PFSK-1 (cell line): Measurements from ENCODE around the gene UGT1A6.

ENCODE experiments used
- POLR2AphosphoS5 ChIP-seq: IDR thresholded peaks from 2 replicates; pipeline ENCODE4 v1.6.1; 2012; ENCODE audit warnings: low read depth, mild to moderate bottlenecking, control low read depth, low read length, moderate library complexity
- SIN3A ChIP-seq: IDR thresholded peaks from 2 replicates; pipeline ENCODE4 v1.6.1; 2012; ENCODE audit warnings: mild to moderate bottlenecking, low read length, moderate library complexity, borderline replicate concordance; ENCODE audit not compliant: insufficient read depth
- TAF1 ChIP-seq: IDR thresholded peaks from 2 replicates; pipeline ENCODE4 v1.6.1; 2012; ENCODE audit warnings: low read length, control low read depth, borderline replicate concordance; ENCODE audit not compliant: insufficient read depth
- TF ChIP-seq, protein P1 (sequence below), 2 experiments: IDR thresholded peaks; 2 replicates each; pipeline versions ENCODE4 v1.6.1 to v1.8.0; 2011 to 2012; ENCODE audit warnings: low read depth in 2 of 2, low read length in 2 of 2, control low read depth in 1 of 2, inconsistent platforms in 1 of 2, mild to moderate bottlenecking in 1 of 2, moderate library complexity in 1 of 2; ENCODE audit not compliant: insufficient read depth in 1 of 2

DNA sequence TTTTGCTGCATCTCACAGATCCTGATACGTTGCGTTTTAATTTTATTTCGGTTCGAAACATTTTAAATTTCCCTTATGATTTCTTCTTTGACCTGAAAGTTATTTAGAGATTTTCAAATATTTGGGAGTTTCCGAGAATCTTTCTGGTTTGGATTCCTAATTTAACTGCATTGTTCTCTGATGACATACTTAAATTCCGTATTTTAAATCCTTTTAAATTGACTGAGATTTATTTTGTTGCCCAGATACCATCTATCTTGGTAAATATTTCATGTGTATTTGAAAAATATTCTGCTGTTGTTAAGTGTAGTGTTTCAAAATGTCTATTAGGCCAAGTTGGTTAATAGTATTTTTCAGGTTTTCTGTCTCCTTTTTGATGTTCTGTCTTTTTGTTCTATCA is 123.2 kb downstream of the UGT1A6 start:
- no peak for TF ChIP-seq POLR2AphosphoS5
- no peak for TF ChIP-seq SIN3A
- TF ChIP-seq TAF1 = no peak
- TF ChIP-seq, protein P1, sequence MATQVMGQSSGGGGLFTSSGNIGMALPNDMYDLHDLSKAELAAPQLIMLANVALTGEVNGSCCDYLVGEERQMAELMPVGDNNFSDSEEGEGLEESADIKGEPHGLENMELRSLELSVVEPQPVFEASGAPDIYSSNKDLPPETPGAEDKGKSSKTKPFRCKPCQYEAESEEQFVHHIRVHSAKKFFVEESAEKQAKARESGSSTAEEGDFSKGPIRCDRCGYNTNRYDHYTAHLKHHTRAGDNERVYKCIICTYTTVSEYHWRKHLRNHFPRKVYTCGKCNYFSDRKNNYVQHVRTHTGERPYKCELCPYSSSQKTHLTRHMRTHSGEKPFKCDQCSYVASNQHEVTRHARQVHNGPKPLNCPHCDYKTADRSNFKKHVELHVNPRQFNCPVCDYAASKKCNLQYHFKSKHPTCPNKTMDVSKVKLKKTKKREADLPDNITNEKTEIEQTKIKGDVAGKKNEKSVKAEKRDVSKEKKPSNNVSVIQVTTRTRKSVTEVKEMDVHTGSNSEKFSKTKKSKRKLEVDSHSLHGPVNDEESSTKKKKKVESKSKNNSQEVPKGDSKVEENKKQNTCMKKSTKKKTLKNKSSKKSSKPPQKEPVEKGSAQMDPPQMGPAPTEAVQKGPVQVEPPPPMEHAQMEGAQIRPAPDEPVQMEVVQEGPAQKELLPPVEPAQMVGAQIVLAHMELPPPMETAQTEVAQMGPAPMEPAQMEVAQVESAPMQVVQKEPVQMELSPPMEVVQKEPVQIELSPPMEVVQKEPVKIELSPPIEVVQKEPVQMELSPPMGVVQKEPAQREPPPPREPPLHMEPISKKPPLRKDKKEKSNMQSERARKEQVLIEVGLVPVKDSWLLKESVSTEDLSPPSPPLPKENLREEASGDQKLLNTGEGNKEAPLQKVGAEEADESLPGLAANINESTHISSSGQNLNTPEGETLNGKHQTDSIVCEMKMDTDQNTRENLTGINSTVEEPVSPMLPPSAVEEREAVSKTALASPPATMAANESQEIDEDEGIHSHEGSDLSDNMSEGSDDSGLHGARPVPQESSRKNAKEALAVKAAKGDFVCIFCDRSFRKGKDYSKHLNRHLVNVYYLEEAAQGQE (IDR thresholded peaks at IDR 0.05; ENCODE audit: insufficient read depth in 1 of 2, low read depth in 2 of 2, low read length in 2 of 2) = no peak
